ENCODE measurements around the gene KRT83.
"Not testable (repeated sequence)": the region's sequence is repeated elsewhere in the genome, so short reads cannot be mapped to it uniquely, and the experiment has no call there.

Gene KRT83

DNA sequence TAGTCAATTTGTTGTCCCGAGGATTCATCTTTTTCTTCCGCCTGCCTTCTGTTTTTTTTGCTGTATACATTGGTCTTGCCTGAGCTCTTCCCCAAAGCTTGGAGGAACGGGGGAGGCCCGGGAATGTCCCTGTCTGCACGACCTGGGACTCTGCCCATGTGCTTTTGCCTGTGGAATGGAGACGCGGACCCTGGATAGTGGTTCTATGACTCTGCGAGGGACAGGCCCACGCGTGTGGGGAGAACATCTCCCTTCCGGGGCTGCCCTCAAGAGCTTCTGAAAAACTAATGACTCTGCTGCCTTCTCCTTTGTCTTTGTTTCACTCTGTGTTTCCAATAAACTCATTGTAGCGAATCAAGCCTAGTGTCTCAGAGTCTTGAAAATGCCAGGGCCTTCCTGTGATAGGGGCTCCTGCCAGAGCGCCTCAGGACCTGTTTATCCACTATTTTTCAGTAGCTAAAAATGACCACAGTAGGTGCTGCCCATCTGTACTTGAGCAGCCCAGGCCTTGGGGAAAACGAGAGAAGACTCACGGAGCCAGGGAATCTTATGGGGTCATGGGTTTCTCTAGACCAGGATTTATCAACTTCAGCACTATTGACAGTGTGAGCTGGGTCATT is 12.3 kb downstream of the KRT83 start:
- DNase-seq (ENCODE audit: low spot score) = no peak
- no peak for TF ChIP-seq CTCF (IDR thresholded peaks at IDR 0.05; ENCODE audit: extremely low read depth, missing control alignments)

DNA sequence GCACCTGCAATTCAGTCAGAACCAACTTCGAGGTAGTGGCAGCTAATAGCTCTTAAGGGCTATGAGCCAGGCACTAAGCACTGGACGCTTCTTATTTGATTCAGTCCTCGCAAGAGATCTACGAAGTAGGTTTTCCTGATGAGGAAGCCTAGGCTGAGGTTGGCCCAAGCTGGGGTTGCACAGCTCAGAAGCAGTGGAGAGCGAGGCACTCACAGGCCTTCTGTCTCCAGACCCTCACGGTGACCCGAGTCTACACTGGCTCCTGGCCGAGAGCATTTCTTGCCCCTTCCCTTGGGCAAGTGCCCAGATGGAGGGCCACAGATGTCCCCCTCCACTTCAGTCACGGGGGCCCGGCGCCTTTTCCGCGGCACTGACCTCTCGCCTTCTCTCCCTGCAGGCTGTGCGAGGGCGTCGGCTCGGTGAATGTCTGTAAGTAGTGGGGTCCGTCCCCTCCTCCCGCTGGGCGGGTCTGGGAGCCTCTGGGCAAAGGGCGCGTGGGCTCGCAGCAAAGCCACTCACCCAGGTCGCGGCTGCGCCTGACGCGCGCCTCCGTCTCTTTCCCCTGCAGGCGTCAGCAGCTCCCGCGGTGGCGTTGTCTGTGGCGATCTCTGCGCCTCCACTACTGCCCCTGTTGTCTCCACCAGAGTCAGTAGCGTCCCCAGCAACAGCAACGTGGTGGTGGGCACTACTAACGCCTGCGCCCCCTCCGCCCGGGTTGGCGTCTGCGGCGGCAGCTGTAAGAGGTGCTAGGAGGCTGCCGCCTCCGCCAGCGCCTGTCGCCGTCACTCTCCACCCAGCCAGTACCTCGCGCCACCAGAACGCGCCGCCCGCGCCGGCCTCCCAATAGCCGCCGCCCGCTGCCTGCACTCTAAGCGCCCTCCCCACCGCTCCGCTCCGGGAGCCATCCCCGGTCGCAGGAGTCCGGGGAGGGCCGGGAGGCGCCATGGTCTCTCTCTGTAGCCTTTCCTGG is 13.1 kb downstream of the KRT83 start:
- DNase-seq (ENCODE audit: low spot score) = no peak
- no peak for TF ChIP-seq CTCF (IDR thresholded peaks at IDR 0.05; ENCODE audit: extremely low read depth, missing control alignments)

GRCh38 chr12:52306731-52307130 is 14.5 kb downstream of the KRT83 start:
- TF ChIP-seq CTCF (IDR thresholded peaks at IDR 0.05; ENCODE audit: extremely low read depth, missing control alignments) = no peak

DNA sequence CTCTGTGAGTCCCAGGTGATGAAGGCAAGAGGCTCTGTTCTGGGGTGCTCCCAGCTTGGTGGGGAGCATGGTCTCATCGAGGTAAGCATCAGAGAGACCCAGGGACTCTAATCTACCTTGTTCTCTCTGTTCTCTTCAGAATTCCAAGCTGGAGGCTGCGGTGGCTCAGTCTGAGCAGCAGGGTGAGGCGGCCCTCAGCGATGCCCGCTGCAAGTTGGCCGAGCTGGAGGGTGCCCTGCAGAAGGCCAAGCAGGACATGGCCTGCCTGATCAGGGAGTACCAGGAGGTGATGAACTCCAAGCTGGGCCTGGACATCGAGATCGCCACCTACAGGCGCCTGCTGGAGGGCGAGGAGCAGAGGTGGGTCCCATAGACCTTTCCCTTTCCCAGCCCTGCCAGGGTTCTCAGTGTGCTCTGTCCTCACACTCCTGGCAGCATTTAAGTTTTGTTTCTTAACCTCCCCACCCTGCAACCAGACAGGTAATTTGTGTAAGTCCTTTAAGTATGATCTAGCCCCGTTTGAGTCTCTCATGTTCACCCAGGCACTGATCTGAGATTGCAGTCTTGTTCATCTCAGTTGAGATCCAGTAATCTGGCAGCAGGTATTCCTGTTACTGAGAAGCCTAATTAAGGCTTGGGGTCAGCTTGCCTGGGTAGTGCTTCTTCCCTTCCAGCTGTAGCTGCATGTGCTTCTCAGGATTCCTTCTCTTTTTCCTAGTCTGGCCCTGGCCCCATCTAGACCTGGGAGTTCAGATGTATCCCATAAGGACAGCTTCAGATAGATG is 15.1 kb downstream of the KRT83 start:
- DNase-seq (ENCODE audit: low spot score) = no peak
- no peak for TF ChIP-seq CTCF (IDR thresholded peaks at IDR 0.05; ENCODE audit: extremely low read depth, missing control alignments)

More at GRCh38 chr12:52306731-52307130, 14.5 kb downstream of the KRT83 start:
- no peak for DNase-seq (ENCODE audit: low spot score)

GRCh38 chr12:52304941-52305411 is 16.2 kb downstream of the KRT83 start:
- DNase-seq (ENCODE audit: low spot score) = not testable (repeated sequence)

DNA sequence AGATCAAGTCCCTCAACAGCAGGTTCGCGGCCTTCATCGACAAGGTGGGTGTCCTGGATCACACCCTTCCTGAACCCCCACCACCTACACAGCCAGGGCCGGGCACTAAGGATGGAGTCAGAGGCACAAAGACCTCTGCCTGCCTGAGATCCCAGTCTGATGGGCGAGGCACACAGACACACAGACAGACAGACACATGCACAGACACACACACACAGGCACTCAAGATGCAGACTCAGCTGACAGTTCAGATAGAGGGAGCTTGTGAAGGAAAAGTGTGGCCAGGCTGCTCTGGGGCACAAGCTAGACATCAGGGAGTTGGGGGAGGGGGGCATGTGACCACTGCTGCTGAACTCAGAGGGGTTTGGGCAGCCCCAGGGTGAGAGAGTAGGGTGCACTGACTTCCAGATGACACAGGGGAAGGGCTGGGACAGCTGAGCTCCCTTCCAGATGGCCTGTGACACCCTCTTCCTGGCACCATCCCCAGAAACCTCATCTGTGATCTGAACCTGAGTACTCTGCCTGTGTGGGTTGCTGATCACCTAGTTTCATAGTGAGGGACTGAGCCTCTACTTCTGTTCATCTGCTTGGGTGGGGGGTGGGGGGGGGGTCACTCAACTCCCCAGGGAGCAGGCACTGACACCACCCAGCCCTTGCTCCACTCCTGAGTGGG is 18.8 kb downstream of the KRT83 start:
- DNase-seq (ENCODE audit: low spot score) = not testable (repeated sequence)

- not testable (repeated sequence) for DNase-seq (ENCODE audit: low spot score)
These were observed 19.5 kb downstream of the KRT83 start for GRCh38 chr12:52301721-52302120.

DNA sequence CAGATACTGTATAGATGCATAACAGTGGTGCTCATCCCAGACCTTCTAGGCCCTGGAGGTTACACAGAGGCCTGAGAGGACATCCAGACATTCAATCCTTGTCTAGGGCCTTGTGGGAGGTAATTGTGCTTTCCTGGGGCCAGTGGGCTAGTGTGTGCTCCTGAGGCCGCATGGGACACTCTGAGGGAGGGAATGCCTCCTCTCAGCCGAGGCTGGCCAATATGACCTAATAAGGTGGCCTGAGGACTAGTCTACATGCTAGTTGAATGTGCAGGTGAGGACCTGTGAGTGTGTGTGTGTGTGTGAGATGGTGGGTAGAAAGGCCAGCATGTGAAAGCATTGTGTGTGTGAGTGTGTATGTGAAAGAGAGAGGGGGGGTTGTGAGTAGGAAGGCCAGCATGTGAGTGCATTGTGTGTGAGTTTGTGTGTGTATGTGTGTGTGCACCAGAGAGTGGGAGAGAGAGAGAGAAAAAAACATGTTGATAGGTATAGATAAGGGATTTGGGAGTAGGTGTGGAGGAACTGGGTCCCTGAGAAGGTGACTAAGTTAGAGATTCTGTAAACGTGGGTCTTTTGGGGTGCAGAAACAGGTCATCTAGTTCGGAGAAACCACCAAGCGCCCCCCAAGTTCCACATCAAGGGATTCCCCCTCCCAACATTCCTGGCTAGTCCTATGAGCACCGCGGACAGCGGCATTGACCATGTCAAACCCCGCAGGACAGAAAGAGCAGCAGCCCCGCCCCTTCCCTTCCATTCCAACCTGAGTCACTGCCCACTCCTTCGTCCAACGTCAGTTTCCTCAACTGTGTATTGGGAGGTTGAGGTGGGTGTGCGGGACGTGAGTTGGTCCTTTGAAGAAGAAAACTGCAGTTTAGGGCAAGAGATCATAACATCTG is 20.2 kb downstream of the KRT83 start:
- no peak for TF ChIP-seq CTCF (IDR thresholded peaks at IDR 0.05; ENCODE audit: extremely low read depth, missing control alignments)
- DNase-seq (ENCODE audit: low spot score) = no peak
